ENCODE measurements around the gene MAFG.

- no peak for TF ChIP-seq CTCF (IDR thresholded peaks at IDR 0.05)
- TF ChIP-seq POLR2A (IDR thresholded peaks at IDR 0.05): no peak
Measured at GRCh38 chr17:81921537-81921862, 6.0 kb downstream of the MAFG start.
